Measurements from ENCODE around the gene STK16. TPM values are rescaled to one million over a fixed set of nuclear protein-coding genes. Genes with fewer than 3 reads are reported as not detected.
A peak's percentile ranks its signal among the peaks of the same experiment; 100 is the strongest.

STK16 gene
- total and polyA plus RNA-seq, 8 donors: 1.2 to 55.9 (median 36.4) TPM

GRCh38 chr2:219214786-219215185 is 30.5 kb upstream of the STK16 start:
- Histone ChIP-seq H3K36me3 (peaks cover 53 to 66% (median 61%) of the 10 kb centered on the region in 4 donors), H3K27ac (no peak overlapping the region), H3K4me1 (peaks cover 25 to 47% (median 34%) of the 10 kb centered on the region in 4 donors), H3K9me3 (no peaks in the 10 kb centered on the region), H3K4me3 (no peak overlapping the region), H3K27me3 (no peaks in the 10 kb centered on the region)
- DNase-seq: no peak
- 87 to 94% (median 93%) methylated on average over 6 of the region's 6 CpGs for WGBS, 5 donors
- intact Hi-C loops (cut with DNase I; ENCODE audit: low total_unique reads): loop anchor here (5.0 kb wide), 1 partner anchor 42 kb away; the partner anchor contains the start of gene SLC23A3
- TF ChIP-seq POLR2A (IDR thresholded peaks at IDR 0.05) (no peak), POLR2AphosphoS5 (IDR thresholded peaks at IDR 0.05) (no peak), EP300 (IDR thresholded peaks at IDR 0.05) (no peak), CTCF (IDR thresholded peaks at IDR 0.05) (no peak)

- DNase-seq: no peak
Observed at GRCh38 chr2:219215871-219216534, 29.3 kb upstream of the STK16 start.

GRCh38 chr2:219216535-219216915 is 28.8 kb upstream of the STK16 start:
- peaks cover 25 to 49% (median 39%) of the 10 kb centered on the region in 4 donors for H3K4me1 ChIP-seq
- 81 to 94% (median 88%) methylated on average over 6 of the region's 6 CpGs for WGBS, 5 donors
- no peaks in the 10 kb centered on the region for H3K9me3 ChIP-seq
- H3K27me3 ChIP-seq: no peaks in the 10 kb centered on the region
- TF ChIP-seq CTCF (IDR thresholded peaks at IDR 0.05): no peak
- TF ChIP-seq POLR2A (IDR thresholded peaks at IDR 0.05): no peak
- TF ChIP-seq EP300 (IDR thresholded peaks at IDR 0.05): no peak
- no peak for TF ChIP-seq POLR2AphosphoS5 (IDR thresholded peaks at IDR 0.05)
- DNase-seq: no peak
- H3K27ac ChIP-seq: peak overlapping the region in 3 of 5 donors; percentile 89 to 95 (median 94)
- intact Hi-C loops (cut with DNase I; ENCODE audit: low total_unique reads): loop anchor here (5.0 kb wide), 1 partner anchor 44 kb away; the partner anchor contains the start of gene SLC23A3
- no peak overlapping the region for H3K4me3 ChIP-seq
- H3K36me3 ChIP-seq: peaks cover 56 to 68% (median 63%) of the 10 kb centered on the region in 4 donors

More at GRCh38 chr2:219215871-219216534, 29.3 kb upstream of the STK16 start:
- Histone ChIP-seq H3K27me3 (no peaks in the 10 kb centered on the region), H3K4me1 (peaks cover 25 to 51% (median 40%) of the 10 kb centered on the region in 4 donors), H3K9me3 (no peaks in the 10 kb centered on the region), H3K27ac (peak overlapping the region in 3 of 5 donors; percentile 89 to 95 (median 94)), H3K36me3 (peaks cover 52 to 66% (median 61%) of the 10 kb centered on the region in 4 donors), H3K4me3 (no peak overlapping the region)
- 86 to 93% (median 91%) methylated on average over 23 to 27 of the region's 27 CpGs for WGBS, 5 donors
- TF ChIP-seq POLR2A (IDR thresholded peaks at IDR 0.05) (no peak), CTCF (IDR thresholded peaks at IDR 0.05) (no peak), POLR2AphosphoS5 (IDR thresholded peaks at IDR 0.05) (no peak), EP300 (IDR thresholded peaks at IDR 0.05) (no peak)
- intact Hi-C loops (cut with DNase I; ENCODE audit: low total_unique reads): loop anchor here (5.0 kb wide), 1 partner anchor 44 kb away; the partner anchor contains the start of gene SLC23A3

- H3K36me3 ChIP-seq: peaks cover 60 to 71% (median 65%) of the 10 kb centered on the region in 4 donors
- peak overlapping the region; percentile 81 to 95 (median 94) for H3K27ac ChIP-seq
- peak; percentile 72 to 85 for DNase-seq
- no peaks in the 10 kb centered on the region for H3K9me3 ChIP-seq
- TF ChIP-seq POLR2A (IDR thresholded peaks at IDR 0.05): no peak
- no peak for TF ChIP-seq EP300 (IDR thresholded peaks at IDR 0.05)
- no peak for TF ChIP-seq POLR2AphosphoS5 (IDR thresholded peaks at IDR 0.05)
- 0 to 3% (median 0%) methylated on average over 8 to 37 of the region's 37 CpGs for WGBS, 5 donors
- peak overlapping the region; percentile 50 to 69 (median 60) for H3K4me3 ChIP-seq
- peaks cover 25 to 49% (median 39%) of the 10 kb centered on the region in 4 donors for H3K4me1 ChIP-seq
- intact Hi-C loops (cut with DNase I; ENCODE audit: low total_unique reads): loop anchor here (5.0 kb wide), 1 partner anchor 46 kb away; the partner anchor contains the start of gene SLC23A3
- no peaks in the 10 kb centered on the region for H3K27me3 ChIP-seq
Observed at GRCh38 chr2:219218217-219218731, 27.0 kb upstream of the STK16 start.

Measured in stomach (tissue), 9 donors.